ENCODE data around the gene MICAL3. TPM values are rescaled to one million over a fixed set of nuclear protein-coding genes. Genes with fewer than 3 reads are reported as not detected.

Gene MICAL3
- total RNA-seq, 4 donors from 2014 or later: 15.8 to 45.4 (median 31.6) TPM

GRCh38 chr22:17927062-17927461 is 97.3 kb downstream of the MICAL3 start:
- TF ChIP-seq CTCF (IDR thresholded peaks at IDR 0.05; ENCODE audit: low read depth): no peak

GRCh38 chr22:17926516-17926915 is 97.8 kb downstream of the MICAL3 start:
- no peak for TF ChIP-seq CTCF (IDR thresholded peaks at IDR 0.05; ENCODE audit: low read depth)

GRCh38 chr22:17925431-17925841 is 98.9 kb downstream of the MICAL3 start:
- no peak for TF ChIP-seq CTCF (IDR thresholded peaks at IDR 0.05; ENCODE audit: low read depth)

GRCh38 chr22:17924735-17925364 is 99.5 kb downstream of the MICAL3 start:
- no peak for TF ChIP-seq CTCF (IDR thresholded peaks at IDR 0.05; ENCODE audit: low read depth)

GRCh38 chr22:17924076-17924475 is 100.3 kb downstream of the MICAL3 start:
- no peak for TF ChIP-seq CTCF (IDR thresholded peaks at IDR 0.05; ENCODE audit: low read depth)

GRCh38 chr22:17922925-17923903 is 101.1 kb downstream of the MICAL3 start:
- no peak for TF ChIP-seq CTCF (IDR thresholded peaks at IDR 0.05; ENCODE audit: low read depth)

All from subcutaneous adipose tissue (tissue), 4 donors.